GM12892 (cell line): ENCODE results near the gene LRRC37A.
"Not testable (repeated sequence)": the region's sequence is repeated elsewhere in the genome, so short reads cannot be mapped to it uniquely, and the experiment has no call there.

ENCODE experiments used
- POLR2A ChIP-seq: IDR thresholded peaks from 2 replicates; pipeline ENCODE4 v1.6.1; 2011; ENCODE audit warnings: low read depth, low read length, control low read depth
- POLR2AphosphoS5 ChIP-seq: IDR thresholded peaks from 2 replicates; pipeline ENCODE4 v1.6.1; 2011; ENCODE audit warnings: low read depth, low read length, control low read depth

DNA sequence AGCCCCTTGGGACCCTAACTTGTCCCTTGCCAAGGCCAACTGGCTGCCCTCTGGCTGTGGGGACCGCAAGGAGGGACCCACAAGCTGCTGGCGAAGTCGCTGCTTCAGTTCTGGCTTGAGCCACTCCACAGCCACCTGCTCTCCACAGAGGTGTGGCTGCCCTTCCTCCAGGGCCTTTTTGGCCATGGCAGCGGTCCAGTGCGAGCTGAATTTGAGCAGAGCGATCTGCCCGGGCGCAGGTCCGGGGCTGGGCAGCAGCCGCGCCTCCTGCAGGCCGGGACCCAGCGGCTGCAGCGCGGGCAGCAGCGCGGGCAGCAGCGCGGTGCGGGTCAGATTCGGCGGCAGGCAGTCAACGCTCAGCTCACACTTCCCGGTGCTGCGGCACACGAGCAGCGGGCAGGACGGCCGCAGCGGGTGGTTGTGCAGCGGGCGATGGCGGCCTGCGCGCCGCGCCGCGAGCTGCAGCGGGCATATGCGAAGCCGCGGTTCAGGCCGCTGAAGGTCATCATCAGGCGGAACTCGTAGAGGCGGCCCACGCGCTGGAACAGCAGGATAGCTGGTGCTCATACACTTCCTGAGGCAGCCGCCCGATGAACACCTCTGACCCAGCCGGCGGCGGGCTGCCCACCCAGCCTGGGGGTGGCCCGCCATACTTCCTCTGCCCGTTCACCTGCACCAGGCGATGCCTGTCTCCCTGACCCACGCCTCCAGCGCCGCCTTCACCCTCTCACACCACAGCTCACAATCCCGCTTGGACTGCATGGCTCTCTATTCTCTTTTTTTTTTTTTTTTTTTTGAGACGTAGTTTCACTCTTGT, 34.9 kb upstream of the LRRC37A start:
- TF ChIP-seq POLR2AphosphoS5, POLR2A: not testable (repeated sequence)
